HG02588 (cell line): ENCODE data around the gene KCNJ6.

Experiments used
- ATAC-seq: cut with Tn5 transposase; IDR thresholded peaks from one replicate; pipeline ENCODE4 v1.9.1; 2021; ENCODE audit warnings: mild to moderate bottlenecking, moderate library complexity; ENCODE audit not compliant: unreplicated experiment

Gene KCNJ6

DNA sequence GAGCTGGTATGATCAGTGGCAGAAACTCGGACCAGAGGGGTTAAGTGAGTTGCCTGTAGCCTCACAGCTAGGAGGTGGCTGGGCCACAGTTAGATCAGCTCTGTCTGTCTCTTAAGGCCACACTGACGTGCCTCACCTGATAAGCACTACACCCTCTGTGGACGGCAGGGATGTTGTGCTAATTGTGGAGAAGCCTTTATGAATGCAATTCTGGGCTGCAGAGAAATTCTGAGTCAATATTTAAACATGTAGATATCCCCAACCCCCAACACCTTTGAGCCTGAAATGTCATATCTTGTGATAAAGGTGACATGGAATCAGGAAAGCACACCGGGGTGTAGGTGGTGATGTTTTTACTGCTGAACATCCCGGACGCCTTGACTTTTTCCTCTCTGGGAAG lies 88.3 kb downstream of the KCNJ6 start:
- ATAC-seq: no peak

DNA sequence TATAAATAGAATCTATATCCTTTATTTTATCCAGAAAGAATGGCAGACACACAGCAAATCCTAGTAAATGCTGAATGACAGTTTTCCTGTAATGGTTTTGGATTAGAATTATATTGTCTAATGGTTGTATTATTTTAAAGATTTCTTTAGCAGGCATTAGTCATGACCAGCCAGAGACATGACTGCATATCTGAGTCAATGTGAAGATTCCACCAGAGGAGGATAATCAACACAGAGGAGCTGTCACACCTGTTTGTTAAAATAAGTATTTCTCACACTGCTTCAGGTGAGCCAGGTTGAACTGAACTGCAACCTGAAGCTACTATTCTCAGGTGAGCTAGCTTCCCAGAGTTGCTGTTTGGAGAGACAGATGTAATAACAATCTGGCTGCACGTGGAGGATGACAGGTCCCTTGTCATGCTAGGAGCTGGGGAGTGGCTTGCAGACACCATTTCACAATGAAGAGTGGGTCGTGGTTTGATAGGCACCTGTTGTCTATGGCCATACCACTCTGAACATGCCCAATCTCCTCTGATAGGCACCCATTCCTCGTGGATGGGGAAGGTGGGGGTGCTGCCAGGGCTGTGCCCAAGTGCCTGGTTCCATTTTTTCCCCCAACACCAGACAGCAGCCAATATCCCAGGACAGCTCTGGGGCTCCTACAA lies 94.3 kb downstream of the KCNJ6 start:
- no peak for ATAC-seq

DNA sequence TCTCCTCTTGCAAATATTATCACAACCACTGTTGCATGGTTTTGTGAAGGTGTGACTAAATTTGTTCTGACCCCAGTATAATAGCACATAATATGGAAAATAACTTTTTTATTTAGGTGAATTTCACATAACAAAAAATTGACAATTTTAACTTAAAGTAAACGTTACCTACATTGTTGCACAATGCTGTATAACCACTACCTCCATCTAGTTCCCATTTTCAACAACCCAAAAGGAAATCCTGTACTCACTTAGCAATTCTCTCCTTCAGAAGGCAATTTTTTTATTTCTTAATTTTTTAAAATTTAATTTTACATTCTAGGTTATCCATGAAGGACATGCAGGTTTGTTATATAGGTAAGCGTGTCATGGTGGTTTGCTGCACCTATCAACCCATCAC lies 95.2 kb downstream of the KCNJ6 start:
- ATAC-seq: no peak

DNA sequence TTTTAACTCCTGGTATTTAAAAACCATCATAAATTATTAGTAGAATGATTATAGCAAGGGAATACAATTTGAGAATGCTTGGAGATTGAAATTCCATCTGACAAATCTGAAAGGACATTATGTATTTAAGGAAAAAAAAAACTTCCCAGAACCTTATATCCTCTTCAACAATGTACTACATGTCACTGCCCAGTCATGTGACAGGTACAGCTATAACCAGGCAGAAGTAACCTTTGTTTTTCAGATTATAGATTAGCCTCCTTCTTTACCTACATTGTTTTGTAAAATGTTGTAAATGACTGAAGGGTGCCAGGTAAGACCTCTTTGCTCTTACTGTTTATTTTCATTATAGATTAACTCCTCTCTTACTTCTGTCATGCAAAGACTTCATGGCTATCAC lies 96.9 kb downstream of the KCNJ6 start:
- ATAC-seq: no peak

DNA sequence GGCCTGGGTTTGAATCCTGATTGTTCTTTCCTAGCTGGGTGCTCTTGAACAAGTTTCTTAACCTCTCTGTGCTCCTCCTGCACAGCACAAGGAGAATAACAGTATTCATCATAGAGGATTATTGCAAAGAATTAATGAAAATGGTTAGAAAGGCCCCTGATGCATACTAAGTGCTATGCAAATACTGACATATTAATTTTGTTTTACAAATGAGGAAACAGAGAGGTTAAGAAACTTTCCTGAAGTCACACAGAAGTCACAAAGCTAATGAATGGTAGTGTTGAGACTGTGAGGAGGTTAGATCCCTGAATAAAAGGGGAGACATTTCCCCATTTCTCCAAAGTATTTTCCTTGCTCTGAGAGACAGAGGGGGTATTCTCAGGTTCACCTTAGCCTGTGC lies 99.0 kb downstream of the KCNJ6 start:
- ATAC-seq: no peak

DNA sequence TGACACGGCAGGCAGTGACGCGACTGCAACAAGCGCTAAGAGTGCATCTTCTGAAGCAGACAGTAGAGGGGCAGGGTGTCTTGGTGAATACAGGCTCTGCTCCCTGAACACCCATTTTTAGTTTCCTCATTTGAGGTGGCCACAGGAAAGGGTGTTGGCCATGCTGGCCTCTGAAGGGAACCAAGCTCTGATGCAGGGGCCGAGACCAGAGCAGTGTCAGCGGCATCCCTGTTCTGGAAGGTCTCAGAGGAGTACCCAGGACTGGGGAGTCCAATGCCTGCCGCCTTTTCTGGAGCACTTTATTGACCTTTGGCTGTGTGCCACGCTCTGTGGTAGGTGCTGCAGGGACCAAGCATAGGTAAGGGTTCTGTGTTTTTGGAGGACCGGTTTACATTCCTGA lies 100.4 kb downstream of the KCNJ6 start:
- no peak for ATAC-seq

DNA sequence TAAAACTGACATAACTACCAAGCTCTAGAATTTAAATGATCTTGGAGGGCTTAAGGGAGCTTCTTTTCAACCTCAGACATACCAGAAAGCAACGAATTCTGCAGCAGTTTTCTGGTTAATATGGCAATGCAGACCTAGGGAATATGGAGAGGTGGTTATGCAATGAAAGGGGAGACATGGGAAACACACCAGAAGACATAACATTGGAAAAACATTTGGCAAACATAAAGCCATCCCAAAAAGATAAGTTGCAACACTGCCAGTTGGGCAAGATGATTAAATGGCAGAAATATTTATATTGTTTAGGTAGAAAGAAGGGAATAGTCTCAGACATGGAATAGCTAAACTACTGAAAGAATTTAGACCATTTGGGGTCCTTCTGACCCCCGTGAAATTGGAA lies 104.5 kb downstream of the KCNJ6 start:
- ATAC-seq: no peak

DNA sequence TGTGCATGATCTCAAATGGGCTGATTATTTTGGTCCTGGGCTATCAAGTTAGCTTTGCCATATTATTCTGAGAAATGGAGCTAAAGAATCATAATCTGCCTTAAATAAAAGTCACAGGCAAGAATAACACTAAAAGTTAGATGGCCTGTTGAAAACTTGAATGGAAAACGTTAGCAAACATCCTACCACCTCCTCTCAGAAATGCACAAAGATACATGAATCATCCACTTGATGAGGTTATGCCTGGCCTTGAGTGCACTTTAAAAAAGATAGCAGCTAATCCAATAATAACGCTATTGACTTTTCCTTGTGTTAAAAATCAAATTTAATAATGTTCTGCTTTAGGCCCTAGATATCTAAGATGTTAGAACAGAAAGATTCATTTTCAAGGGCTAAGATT lies 108.0 kb downstream of the KCNJ6 start:
- ATAC-seq: no peak

DNA sequence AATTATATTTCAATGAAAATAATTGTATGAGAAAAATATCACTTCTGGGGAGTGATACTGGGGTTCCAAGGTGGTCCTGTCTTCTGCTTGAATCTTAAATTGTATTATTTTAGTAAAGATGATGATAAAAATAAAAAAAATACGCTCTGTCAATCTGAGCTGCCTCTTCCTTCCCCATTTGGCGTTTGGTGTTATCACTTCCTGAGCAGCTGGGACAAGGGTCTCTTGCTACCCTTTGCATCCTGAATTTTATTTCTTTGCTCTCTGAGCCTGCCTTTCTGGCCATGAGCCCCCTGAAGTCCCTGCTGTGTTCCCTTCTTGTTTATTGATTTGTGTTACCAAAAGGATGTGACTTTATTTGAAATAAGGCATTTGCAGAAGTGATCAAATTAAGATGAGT lies 111.0 kb downstream of the KCNJ6 start:
- no peak for ATAC-seq

DNA sequence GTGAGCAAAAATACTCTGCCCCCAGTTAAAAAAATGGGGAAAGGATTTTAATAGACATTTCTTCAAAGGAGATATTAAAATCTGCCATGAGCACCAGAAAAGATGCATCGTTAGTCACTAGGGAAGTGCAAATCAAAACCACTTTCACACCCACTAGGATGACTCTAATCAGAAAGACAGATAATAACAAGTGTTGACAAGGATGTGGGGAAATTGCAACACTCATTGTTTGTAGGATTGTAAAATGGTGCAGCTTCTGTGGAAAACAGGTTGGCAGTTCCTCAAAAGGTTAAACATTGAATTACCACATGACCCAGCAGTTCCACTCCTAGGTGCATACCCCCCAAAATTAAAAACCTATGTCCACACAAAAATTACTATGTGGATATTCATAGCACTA lies 112.3 kb downstream of the KCNJ6 start:
- no peak for ATAC-seq

DNA sequence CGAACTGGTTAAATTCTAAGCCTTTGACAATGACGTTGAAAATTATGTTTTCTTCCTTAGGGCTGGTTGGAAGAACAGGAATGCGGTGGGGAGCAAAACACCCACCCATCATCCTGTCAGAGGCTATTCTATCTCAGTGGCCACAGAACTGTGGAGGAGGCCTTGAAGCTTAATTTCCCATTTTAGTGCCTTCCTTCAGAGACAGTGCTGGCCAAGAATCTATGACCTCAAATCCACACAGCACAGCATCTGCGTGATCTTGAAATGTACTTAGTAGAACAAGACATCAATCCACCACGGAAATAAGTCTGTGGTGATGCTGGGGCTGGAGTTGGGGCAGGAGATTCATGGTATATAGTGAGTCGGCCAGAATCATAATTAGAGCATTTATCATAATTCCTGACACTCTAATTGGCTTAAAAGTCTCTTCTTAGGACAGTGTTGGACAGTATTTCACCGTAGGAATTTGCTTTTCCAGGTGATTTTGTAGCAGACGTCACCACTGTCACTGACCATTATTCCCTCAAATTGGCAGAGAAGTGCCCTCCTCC lies 113.1 kb downstream of the KCNJ6 start:
- no peak for ATAC-seq

DNA sequence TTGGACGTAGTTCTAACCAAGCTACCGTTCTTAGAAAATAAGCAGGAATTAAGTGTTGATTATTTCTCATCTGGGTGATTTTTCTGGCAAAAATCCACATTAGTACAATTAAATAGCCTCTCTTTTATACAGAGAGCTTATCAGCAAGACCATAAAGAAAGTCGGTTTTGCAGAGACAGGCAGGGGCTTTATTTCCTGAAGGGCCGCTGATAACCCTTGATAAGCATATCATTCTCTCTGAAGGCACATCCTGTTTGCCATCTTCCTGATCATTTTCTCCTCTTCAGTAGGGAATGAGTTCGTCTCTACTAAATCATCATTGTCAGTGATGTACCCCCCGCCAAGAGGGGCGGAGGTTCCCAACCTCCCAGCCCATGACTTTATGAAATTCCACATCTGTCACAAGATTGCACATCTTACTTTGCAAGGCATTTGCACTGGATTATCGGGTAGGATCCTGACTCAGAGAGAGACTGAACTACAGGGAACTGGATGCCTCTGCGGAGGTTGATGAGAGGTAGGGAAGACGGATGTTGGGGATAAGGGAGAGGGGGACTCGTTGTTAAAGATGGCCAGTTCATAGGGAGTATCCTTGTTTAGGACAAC lies 115.7 kb downstream of the KCNJ6 start:
- ATAC-seq: no peak

DNA sequence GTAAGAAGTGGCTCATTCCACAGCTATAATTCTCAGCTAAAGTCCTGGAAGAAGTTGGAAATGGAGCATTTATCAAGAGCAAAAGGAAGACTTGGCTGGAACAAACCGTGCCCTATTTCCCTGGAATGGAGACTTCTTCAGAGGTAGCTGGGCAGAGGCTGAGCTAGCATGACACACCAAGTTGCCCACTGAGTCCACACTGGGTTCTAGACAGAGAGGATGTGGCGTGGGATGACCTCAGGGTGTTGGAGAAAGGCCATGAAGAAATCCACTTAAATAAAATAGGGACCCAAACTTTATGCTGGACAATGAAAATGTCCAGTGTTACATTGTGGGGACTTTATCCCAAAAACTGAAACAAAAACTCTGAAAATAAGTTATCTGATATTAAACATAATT lies 116.2 kb downstream of the KCNJ6 start:
- ATAC-seq: no peak

DNA sequence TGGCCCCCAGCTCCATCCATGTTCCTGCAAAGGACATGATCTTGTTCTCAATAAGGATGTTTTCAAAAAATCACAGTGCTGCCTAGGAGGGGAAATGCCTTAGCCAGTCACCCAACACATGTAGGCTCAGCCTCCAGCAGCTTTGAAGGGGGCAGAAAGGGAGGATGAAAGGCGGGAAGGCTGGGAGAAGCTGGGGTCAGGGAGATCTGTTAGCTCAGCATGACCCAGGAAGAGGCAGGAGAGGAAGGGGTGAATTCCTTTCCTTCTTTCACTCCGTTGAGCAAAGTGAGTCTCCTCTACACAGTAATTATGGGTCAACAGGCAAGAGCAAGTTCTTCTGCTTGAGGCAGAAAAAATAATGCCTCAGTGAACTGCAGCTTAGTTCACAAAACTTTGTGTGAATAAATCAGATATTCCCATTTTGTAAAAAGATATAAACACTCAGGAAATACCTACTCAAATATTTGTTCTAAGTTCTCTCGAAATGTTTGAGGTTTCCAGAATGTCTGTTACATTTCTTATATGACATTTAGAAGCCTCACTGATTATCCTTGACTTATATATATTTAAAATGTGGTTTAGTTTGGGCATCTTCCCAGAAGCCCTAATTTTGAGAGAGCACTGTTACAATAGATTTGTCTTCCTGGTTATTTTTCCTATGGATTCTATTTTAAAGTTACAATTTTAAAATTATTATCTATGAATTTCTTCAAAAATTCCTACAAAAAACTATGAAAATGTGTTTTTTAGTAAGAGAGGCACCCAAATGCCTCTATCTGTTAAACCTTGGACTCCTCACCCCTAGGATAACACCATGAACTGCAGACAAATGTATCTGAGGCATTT lies 116.8 kb downstream of the KCNJ6 start:
- no peak for ATAC-seq

DNA sequence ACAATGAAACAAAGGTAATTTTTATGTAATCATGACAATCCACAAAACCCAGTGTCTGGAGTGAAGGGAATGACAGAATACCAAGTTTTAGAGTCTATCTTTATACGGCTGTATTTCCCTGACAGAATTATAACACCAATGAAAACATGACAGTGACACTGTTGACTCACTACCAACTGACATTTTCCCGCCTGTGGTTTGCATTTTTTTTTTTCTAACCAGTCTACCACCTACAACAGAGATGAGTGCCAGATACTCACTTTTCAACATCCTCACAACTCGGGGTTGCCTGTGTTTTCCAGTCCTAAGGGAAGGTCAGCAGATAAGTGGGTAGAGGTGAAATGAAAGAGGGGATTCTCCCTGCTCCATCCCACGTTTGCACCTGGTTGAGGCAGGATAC lies 118.9 kb downstream of the KCNJ6 start:
- ATAC-seq: no peak

DNA sequence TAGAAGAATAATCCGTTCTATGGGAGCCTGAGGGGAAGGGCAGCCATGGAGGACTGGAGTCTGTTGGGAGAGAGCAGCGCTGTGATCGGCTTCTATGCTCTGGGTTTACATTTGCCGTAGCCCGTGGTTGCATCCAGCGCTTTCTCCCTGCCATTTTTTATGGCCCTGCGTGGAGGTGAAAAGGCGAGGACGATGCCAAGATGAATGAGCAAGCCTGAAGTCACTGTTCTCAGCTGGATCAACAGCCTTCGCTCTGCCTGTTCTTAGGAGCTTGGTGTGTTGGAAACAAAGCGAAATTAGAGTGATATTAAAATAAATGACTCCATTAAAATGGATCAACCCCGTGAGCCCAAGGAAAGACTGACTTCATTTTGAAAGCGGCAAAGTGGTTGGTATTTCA lies 120.2 kb downstream of the KCNJ6 start:
- no peak for ATAC-seq

DNA sequence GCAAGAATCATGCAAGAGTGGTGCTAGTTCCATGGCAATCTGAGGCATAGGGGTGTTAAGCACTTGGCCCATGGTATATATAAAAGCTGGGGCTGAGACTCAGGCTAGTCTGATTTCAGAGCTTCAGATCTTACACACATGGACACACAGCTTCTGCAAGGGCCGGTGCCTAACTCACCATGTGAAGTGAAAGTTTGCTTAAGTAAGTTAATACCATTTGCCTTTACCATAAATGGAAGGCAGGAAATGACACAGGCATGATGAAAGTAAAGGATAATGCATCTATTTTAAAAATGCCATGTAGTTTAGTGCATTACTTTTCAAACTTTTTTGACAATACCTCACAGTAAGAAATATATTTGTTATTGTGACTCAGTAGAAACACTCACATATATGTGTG lies 122.6 kb downstream of the KCNJ6 start:
- ATAC-seq: no peak

DNA sequence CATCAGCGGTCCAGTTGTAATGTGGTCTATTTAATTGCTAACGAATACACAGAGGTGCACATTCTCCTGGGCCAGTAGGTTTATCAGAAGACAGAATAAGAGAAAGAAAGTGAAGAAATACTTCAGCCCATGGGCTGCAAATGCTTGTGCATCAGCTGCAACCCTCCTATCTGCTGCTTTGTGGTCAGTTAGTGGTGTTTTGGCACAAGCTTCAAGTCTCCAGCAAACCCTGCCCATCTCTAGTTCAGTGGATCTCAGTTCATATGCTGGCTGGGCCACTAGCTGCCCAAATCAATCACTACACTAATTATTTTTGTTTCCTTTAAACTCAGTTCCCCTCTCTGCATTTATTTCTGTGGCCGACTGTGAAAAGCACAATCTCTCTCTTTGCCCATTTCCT lies 124.2 kb downstream of the KCNJ6 start:
- ATAC-seq: no peak

DNA sequence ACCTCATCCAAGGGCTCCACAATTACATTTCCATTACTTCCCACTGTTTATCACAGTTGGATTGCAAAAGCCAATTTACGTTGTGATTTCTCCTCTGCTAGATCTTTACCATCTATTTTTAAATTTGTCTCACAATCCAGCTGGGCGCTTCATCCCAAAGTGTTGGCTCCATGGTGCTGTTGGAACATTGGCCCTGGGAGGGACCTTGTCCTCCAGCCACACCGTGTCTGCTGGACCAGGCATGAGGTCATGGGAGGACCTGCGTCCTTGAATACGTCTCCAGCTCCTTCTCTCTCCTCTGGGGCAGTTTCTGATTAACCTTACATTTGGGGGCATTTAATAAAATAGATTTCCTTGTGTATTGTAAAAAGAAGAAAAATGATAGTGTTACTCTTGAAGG lies 125.4 kb downstream of the KCNJ6 start:
- no peak for ATAC-seq

DNA sequence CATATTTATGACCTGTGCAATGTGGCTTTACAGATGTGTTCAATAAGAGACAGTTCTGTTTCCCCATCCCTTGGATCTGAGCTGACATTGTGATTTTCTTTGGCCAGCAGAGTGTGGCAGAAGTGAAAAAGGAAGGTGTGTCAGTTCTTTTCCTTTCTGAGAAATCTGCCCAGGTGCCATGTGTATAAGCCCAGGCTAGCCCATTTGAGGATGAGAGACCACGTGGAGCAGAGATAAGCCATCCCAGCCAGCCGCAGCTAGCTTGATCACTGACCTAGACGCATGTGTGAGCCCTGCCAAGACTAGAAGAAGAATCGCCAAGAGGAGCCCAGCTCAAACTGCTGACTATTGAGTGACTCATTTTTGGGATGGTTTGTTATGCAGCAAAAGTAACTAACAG lies 127.8 kb downstream of the KCNJ6 start:
- ATAC-seq: no peak

DNA sequence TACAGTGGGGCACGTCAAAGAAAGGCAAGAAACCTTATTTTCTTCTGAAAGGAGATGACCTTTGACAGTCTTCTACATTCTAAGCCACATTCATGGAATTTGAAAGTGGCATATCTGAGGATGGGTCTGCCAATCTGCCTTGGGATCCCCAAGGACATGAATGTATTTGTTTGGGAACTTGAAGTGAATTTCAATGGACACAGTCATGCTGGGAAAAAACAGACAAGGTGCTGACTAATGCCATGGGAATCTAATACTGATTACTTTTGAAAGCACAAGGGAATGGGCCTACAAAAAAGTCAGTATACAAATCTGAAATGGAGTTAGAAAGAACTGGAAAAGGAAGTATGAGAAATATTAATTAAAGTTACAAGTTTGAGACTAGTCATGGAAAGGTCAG lies 128.8 kb downstream of the KCNJ6 start:
- no peak for ATAC-seq
